Neuron (in vitro differentiated cells): Measurements from ENCODE around the gene SFPQ.
"Not testable (repeated sequence)": the region's sequence is repeated elsewhere in the genome, so short reads cannot be mapped to it uniquely, and the experiment has no call there.

Source experiments
- H2AFZ ChIP-seq: one replicate; pipeline ENCODE4 v1.6.1; 2013; ENCODE audit warnings: low read depth, mild to moderate bottlenecking, inconsistent platforms, low read length, moderate library complexity
- H3K27me3 ChIP-seq: one replicate; pipeline ENCODE4 v1.6.1; 2013; ENCODE audit warnings: low read length; ENCODE audit not compliant: insufficient read depth
- H3K36me3 ChIP-seq: one replicate; pipeline ENCODE4 v1.6.1; 2013; ENCODE audit warnings: low read length; ENCODE audit not compliant: insufficient read depth
- H3K4me1 ChIP-seq: one replicate; pipeline ENCODE4 v1.6.1; 2013; ENCODE audit warnings: low read length; ENCODE audit not compliant: insufficient read depth
- H3K4me3 ChIP-seq: 2 replicates; pipeline ENCODE4 v1.5.1; 2013; ENCODE audit warnings: mild to moderate bottlenecking, low read length, moderate library complexity
- H3K9me3 ChIP-seq: one replicate; pipeline ENCODE4 v1.6.1; 2013; ENCODE audit warnings: low read length

Gene SFPQ, protein sequence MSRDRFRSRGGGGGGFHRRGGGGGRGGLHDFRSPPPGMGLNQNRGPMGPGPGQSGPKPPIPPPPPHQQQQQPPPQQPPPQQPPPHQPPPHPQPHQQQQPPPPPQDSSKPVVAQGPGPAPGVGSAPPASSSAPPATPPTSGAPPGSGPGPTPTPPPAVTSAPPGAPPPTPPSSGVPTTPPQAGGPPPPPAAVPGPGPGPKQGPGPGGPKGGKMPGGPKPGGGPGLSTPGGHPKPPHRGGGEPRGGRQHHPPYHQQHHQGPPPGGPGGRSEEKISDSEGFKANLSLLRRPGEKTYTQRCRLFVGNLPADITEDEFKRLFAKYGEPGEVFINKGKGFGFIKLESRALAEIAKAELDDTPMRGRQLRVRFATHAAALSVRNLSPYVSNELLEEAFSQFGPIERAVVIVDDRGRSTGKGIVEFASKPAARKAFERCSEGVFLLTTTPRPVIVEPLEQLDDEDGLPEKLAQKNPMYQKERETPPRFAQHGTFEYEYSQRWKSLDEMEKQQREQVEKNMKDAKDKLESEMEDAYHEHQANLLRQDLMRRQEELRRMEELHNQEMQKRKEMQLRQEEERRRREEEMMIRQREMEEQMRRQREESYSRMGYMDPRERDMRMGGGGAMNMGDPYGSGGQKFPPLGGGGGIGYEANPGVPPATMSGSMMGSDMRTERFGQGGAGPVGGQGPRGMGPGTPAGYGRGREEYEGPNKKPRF

GRCh38 chr1:35192853-35193664 lies at the start of gene SFPQ:
Gene SFPQ (minus strand): TSS chr1:35193145. CDS start chr1:35193049, 96 bp downstream.
- H3K9me3 ChIP-seq: no peaks in the 10 kb centered on the region
- H3K27me3 ChIP-seq: no peaks in the 10 kb centered on the region
- peaks cover 30% of the 10 kb centered on the region for H3K4me1 ChIP-seq
- H2AFZ ChIP-seq: peak within 1 kb of the TSS; percentile 68
- H3K4me3 ChIP-seq: peak within 1 kb of the TSS; percentile 96
- H3K36me3 ChIP-seq: peaks cover 38% of the 10 kb centered on the region

- not testable (repeated sequence) for H3K9me3 ChIP-seq, H3K4me1 ChIP-seq, H3K4me3 ChIP-seq, H2AFZ ChIP-seq, H3K27me3 ChIP-seq, H3K36me3 ChIP-seq
Measured at GRCh38 chr1:35236772-35237171, 43.8 kb upstream of the SFPQ start.

DNA sequence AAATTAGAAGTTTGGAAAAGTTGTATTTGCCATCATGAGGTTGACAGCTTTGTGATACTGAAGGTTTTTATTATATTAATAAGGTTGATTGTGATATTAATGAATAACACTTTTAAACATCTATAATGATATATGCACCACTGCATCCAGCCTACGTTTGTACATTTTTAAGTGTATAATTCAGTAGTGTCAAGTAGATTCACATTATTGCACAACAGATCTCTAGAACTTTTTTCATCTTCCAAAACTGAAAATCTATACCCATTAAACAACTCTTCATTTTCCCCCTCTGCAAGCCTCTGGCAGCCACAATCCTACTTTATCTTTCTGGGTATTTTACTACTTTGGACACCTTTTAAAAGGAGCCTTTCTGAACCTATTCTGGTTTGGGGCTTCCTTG lies 38.3 kb upstream of the SFPQ start:
- Histone ChIP-seq H2AFZ (no peak overlapping the region), H3K4me1 (no peaks in the 10 kb centered on the region), H3K36me3 (no peaks in the 10 kb centered on the region), H3K27me3 (no peaks in the 10 kb centered on the region), H3K4me3 (no peak overlapping the region), H3K9me3 (no peaks in the 10 kb centered on the region)

GRCh38 chr1:35229587-35230360 lies 36.8 kb upstream of the SFPQ start:
- Histone ChIP-seq H3K4me1 (no peaks in the 10 kb centered on the region), H3K27me3 (no peaks in the 10 kb centered on the region), H2AFZ (no peak overlapping the region), H3K4me3 (no peak overlapping the region), H3K36me3 (no peaks in the 10 kb centered on the region), H3K9me3 (no peaks in the 10 kb centered on the region)

- no peak overlapping the region for H3K4me3 ChIP-seq
- no peaks in the 10 kb centered on the region for H3K27me3 ChIP-seq
- H3K9me3 ChIP-seq: no peaks in the 10 kb centered on the region
- no peaks in the 10 kb centered on the region for H3K36me3 ChIP-seq
- H3K4me1 ChIP-seq: no peaks in the 10 kb centered on the region
- no peak overlapping the region for H2AFZ ChIP-seq
Measured at GRCh38 chr1:35226546-35226945, 33.6 kb upstream of the SFPQ start.

DNA sequence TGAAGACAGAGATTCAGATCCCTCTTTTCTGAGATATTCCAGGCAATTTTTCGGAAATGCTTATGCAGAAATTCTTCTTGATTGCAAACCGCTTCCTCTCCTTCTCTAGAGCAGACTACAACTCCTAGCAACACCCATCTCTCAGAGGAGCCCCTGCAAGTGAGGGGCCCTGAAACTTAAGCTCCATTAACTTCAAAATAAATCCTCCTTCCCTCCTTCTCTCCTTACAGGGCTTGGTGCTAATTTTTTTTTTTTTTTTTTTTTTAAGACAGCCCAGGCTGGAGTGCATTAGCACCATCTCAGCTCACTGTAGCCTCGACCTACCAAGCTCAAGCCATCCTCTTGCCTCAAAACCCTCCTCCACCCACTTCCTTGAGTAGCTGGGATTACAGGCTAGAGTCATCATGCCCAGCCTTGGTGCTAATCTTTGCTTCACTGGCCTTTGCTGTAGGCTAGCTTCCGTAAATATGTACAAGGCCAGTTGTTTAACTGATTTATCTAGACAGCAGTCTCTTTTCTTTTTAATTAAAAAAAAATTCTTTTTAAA lies 30.2 kb upstream of the SFPQ start:
- Histone ChIP-seq H3K9me3 (no peaks in the 10 kb centered on the region), H3K4me3 (no peak overlapping the region), H3K4me1 (no peaks in the 10 kb centered on the region), H3K27me3 (no peaks in the 10 kb centered on the region), H3K36me3 (no peaks in the 10 kb centered on the region), H2AFZ (no peak overlapping the region)

GRCh38 chr1:35222322-35223083 lies 29.6 kb upstream of the SFPQ start:
- Histone ChIP-seq H2AFZ (no peak overlapping the region), H3K4me3 (no peak overlapping the region), H3K27me3 (no peaks in the 10 kb centered on the region), H3K36me3 (no peaks in the 10 kb centered on the region), H3K4me1 (no peaks in the 10 kb centered on the region), H3K9me3 (no peaks in the 10 kb centered on the region)

- H3K4me1 ChIP-seq: no peaks in the 10 kb centered on the region
- H3K4me3 ChIP-seq: no peak overlapping the region
- H3K9me3 ChIP-seq: no peaks in the 10 kb centered on the region
- no peak overlapping the region for H2AFZ ChIP-seq
- no peaks in the 10 kb centered on the region for H3K36me3 ChIP-seq
- H3K27me3 ChIP-seq: no peaks in the 10 kb centered on the region
Measured at GRCh38 chr1:35220976-35221375, 28.0 kb upstream of the SFPQ start.

DNA sequence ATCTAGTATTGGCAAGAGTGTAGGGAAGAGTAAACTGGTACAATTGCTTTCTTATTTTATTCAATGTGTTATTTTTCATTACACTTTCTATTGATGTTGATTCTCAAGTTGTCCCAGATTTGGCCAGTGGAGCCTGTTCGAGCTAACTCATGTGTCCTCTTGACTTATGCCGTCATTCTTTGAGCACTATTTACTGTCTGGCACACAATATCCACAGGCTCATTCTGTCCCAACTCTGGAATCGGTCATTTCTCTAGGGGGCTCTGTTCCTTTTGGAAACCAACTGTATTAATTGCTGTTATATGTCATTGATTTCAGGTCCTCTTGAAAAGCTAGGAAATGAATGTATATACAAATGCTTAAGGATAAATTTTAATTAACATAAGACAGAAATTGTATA lies 22.4 kb upstream of the SFPQ start:
- no peaks in the 10 kb centered on the region for H3K9me3 ChIP-seq
- H3K4me1 ChIP-seq: peaks cover 8% of the 10 kb centered on the region
- no peaks in the 10 kb centered on the region for H3K27me3 ChIP-seq
- H3K4me3 ChIP-seq: no peak overlapping the region
- H3K36me3 ChIP-seq: no peaks in the 10 kb centered on the region
- H2AFZ ChIP-seq: no peak overlapping the region

DNA sequence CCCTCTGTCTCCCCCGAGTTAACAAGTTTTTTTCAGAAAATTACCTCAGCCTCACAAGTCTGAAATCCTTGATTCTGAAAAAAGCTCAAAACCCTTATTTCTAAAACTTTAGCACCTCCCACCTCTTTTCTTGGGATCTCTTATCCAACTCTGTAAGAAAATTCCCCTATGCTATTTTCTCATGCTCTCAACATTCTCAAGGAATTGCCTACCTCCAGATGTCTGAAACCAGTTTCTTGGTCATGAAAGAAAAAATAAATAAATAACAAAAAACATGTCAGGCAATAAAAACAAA lies 18.1 kb upstream of the SFPQ start:
- Histone ChIP-seq H2AFZ (peak overlapping the region; percentile 59), H3K36me3 (no peaks in the 10 kb centered on the region), H3K4me1 (peaks cover 13% of the 10 kb centered on the region), H3K9me3 (no peaks in the 10 kb centered on the region), H3K27me3 (no peaks in the 10 kb centered on the region), H3K4me3 (no peak overlapping the region)

GRCh38 chr1:35210321-35211119 lies 17.6 kb upstream of the SFPQ start:
- H3K9me3 ChIP-seq: no peaks in the 10 kb centered on the region
- H2AFZ ChIP-seq: peak overlapping the region; percentile 59
- H3K4me1 ChIP-seq: peaks cover 13% of the 10 kb centered on the region
- no peaks in the 10 kb centered on the region for H3K27me3 ChIP-seq
- no peaks in the 10 kb centered on the region for H3K36me3 ChIP-seq
- no peak overlapping the region for H3K4me3 ChIP-seq
